HEK293 (cell line): ENCODE results near the gene ZNF493.

Source experiments
- ATF2 ChIP-seq: fragments of 450-650 bp; formaldehyde crosslinking; IDR thresholded peaks from 2 replicates; pipeline ENCODE4 v1.5.1; 2016; ENCODE audit warnings: missing biosample characterization, missing genetic modification characterization, low read depth
- BCL6B ChIP-seq: fragments of 450-650 bp; formaldehyde crosslinking; IDR thresholded peaks from 2 replicates; pipeline ENCODE4 v1.5.1; 2017; ENCODE audit warnings: missing biosample characterization, missing genetic modification characterization
- CTCF ChIP-seq: fragments of 450-650 bp; formaldehyde crosslinking; IDR thresholded peaks from 2 replicates; pipeline ENCODE4 v1.5.1; 2016; ENCODE audit warnings: missing biosample characterization, missing genetic modification characterization
- ZNF16 ChIP-seq: fragments of 450-650 bp; formaldehyde crosslinking; IDR thresholded peaks from 2 replicates; pipeline ENCODE4 v1.5.1; 2016; ENCODE audit warnings: low read depth, missing biosample characterization, missing genetic modification characterization
- ZNF274 ChIP-seq, 2 experiments: fragments of 200-500 bp in 1 of 2; fragments of 450-650 bp in 1 of 2; sonication (Bioruptor generic) in 1 of 2; formaldehyde crosslinking in 1 of 2; IDR thresholded peaks; 2 replicates each; pipeline versions ENCODE4 v1.5.1 to v1.6.1; 2014 to 2016; ENCODE audit warnings: borderline replicate concordance in 1 of 2, inconsistent platforms in 1 of 2, low read length in 1 of 2, missing biosample characterization in 1 of 2, missing genetic modification characterization in 1 of 2
- ZNF423 ChIP-seq: fragments of 450-650 bp; formaldehyde crosslinking; IDR thresholded peaks from 2 replicates; pipeline ENCODE4 v1.5.1; 2016; ENCODE audit warnings: missing biosample characterization, missing genetic modification characterization
- ZNF792 ChIP-seq: fragments of 450-650 bp; formaldehyde crosslinking; IDR thresholded peaks from 2 replicates; pipeline ENCODE4 v1.5.1; 2016; ENCODE audit warnings: missing biosample characterization, missing genetic modification characterization

- TF ChIP-seq ZNF274 (IDR thresholded peaks at IDR 0.05; ENCODE audit: low read length): no peak
- no peak for TF ChIP-seq ZNF274 (tag by site-specific recombination; IDR thresholded peaks at IDR 0.05; ENCODE audit: borderline replicate concordance)
- TF ChIP-seq CTCF (tag by site-specific recombination): no peak
- TF ChIP-seq ZNF16 (tag by site-specific recombination): no peak
- TF ChIP-seq BCL6B (tag by site-specific recombination): no peak
- no peak for TF ChIP-seq ZNF423 (tag by site-specific recombination)
- no peak for TF ChIP-seq ZNF792 (tag by site-specific recombination)
- TF ChIP-seq ATF2: no peak
Observed at GRCh38 chr19:21358768-21359451, 38.0 kb upstream of the ZNF493 start, which contains the start of gene ZNF738.
